Fibroblast of lung (primary cell): ENCODE data around the gene MTA2.

ENCODE experiments used
- CTCF ChIP-seq, 2 donors: IDR thresholded peaks in 1 of 2; conservative IDR thresholded peaks in 1 of 2; 1 replicate in 1 of 2; 2 replicates in 1 of 2; pipeline ENCODE4 v1.5.1; 2011 to 2012; ENCODE audit warnings: low read length in 2 of 2, control low read depth in 1 of 2, inconsistent platforms in 1 of 2, low read depth in 1 of 2, mild to moderate bottlenecking in 1 of 2
- EZH2 ChIP-seq: IDR thresholded peaks from 2 replicates; pipeline ENCODE4 v1.5.1; 2012; ENCODE audit warnings: low read length, control low read depth, mild to moderate bottlenecking; ENCODE audit errors: missing control alignments

DNA sequence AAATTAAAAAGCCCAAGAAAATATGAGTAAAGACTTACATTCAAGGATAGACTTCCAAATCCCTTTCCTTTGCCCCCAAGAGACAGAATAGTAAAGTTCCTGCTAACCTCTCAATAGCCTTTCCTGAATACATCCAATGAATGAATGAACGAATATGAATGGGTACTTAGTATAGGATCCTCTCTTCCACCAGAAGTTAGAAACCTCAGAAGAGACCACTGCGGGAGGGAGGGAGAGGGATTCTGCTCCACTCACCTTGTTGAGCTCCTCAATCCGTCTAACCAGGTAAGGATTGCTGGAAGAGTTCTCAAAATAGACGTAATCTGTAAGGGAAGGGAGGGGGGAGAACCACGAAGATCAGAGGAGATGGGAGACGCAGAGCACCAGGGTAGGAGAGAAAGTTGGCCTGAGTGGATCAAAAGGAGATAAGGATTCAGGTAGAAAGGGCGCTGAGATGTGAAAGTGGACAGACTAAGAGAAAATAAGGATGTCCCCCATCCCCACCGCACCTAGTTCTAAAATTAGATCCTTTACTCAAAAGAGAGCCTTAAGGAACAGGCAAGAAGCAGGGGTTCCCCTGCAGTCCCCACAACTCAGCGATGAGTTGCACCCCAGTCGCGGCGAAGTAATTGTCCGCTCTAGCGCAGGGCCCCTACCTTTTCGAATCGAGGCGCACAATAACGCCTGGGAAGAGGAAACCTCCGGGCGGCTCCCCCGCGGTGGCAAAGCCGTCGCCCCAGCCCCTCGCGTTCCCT, 1.1 kb downstream of the MTA2 start:
- TF ChIP-seq EZH2, result no peak
- TF ChIP-seq CTCF (conservative IDR thresholded peaks at IDR 0.05 in 1 of 2, IDR thresholded peaks at IDR 0.05 in 1 of 2; ENCODE audit: low read depth in 1 of 2, low read length in 2 of 2), result no peak
